Esophagus (tissue), 2 donors: ENCODE data around the gene HDAC4. TPM values are rescaled to one million over a fixed set of nuclear protein-coding genes. Genes with fewer than 3 reads are reported as not detected.

ENCODE experiments used
- H3K27ac ChIP-seq, 2 donors: one replicate each; pipeline ENCODE4 v1.5.1; 2013; ENCODE audit warnings: low read depth in 2 of 2, mild to moderate bottlenecking in 2 of 2, inconsistent platforms in 1 of 2, low read length in 1 of 2, moderate library complexity in 1 of 2
- H3K27me3 ChIP-seq, 2 donors: one replicate each; pipeline ENCODE4 v1.6.1; 2013; ENCODE audit warnings: low read length in 2 of 2, control low read depth in 1 of 2, mild to moderate bottlenecking in 1 of 2; ENCODE audit not compliant: insufficient read depth in 2 of 2, control insufficient read depth in 1 of 2
- H3K36me3 ChIP-seq, 2 donors: one replicate each; pipeline ENCODE4 v1.6.1; 2013; ENCODE audit warnings: low read length in 1 of 2; ENCODE audit not compliant: control insufficient read depth in 2 of 2, insufficient read depth in 2 of 2
- H3K4me1 ChIP-seq, 2 donors: one replicate each; pipeline ENCODE4 v1.6.1; 2013; ENCODE audit warnings: low read length in 1 of 2; ENCODE audit not compliant: control insufficient read depth in 2 of 2, insufficient read depth in 2 of 2
- H3K4me3 ChIP-seq, 2 donors: one replicate each; pipeline ENCODE4 v1.5.1; 2013; ENCODE audit warnings: low read length in 2 of 2, mild to moderate bottlenecking in 2 of 2, low read depth in 1 of 2, moderate library complexity in 1 of 2
- H3K9me3 ChIP-seq, 2 donors: one replicate each; pipeline ENCODE4 v1.6.1; 2013; ENCODE audit warnings: mild to moderate bottlenecking in 2 of 2, low read depth in 1 of 2, low read length in 1 of 2, moderate library complexity in 1 of 2; ENCODE audit not compliant: control insufficient read depth in 2 of 2, insufficient read depth in 1 of 2
- WGBS, 2 donors: extraction: QIAGEN DNeasy Blood & Tissue Kit; methylation state at CpG; one replicate each; pipeline ENCODE4 v1.1.7; 2013; 5-methylcytosine and 5-hydroxymethylcytosine counted together
- polyA plus RNA-seq, 2 donors: library from polyadenylated mRNA; stranded (reverse); fragments of 200-250 nt; gene quantifications; one replicate each; pipeline ENCODE4 v1.2.3, GENCODE V29; 2013
- donor health status: healthy with polysubstance abuse.
- donor health status: Bipolar disorder and iron deficiency.

HDAC4 gene
- polyA plus RNA-seq, 2 donors = 5.9 to 10.2 TPM

DNA sequence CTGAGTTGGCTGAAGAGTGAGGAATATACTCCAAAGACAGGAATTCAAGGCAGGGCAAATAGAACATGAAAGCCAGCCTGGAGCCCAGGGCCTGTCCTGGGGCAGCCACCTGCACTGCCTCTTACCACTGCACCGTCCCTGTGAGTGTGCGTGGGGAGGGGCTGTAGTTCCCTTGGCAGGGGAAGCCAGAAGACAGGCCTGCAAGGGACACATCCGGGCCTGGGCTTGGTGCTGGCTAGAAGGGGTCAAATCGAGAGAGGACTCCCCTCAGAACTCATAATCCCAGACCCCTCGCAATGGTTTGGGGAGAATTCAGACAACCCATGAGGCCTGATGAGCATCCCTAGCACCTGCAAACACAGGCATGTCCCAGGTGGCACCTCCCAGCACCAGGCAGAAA, 87.0 kb downstream of the HDAC4 start:
- Histone ChIP-seq H3K27me3 (no peaks in the 10 kb centered on the region), H3K9me3 (no peaks in the 10 kb centered on the region), H3K36me3 (peaks cover 0 to 6% of the 10 kb centered on the region in 2 donors), H3K27ac (no peak overlapping the region), H3K4me1 (peaks cover 3 to 5% of the 10 kb centered on the region in 2 donors), H3K4me3 (no peak overlapping the region)
- WGBS, 2 donors = 92 to 94% methylated on average over 5 of the region's 5 CpGs

DNA sequence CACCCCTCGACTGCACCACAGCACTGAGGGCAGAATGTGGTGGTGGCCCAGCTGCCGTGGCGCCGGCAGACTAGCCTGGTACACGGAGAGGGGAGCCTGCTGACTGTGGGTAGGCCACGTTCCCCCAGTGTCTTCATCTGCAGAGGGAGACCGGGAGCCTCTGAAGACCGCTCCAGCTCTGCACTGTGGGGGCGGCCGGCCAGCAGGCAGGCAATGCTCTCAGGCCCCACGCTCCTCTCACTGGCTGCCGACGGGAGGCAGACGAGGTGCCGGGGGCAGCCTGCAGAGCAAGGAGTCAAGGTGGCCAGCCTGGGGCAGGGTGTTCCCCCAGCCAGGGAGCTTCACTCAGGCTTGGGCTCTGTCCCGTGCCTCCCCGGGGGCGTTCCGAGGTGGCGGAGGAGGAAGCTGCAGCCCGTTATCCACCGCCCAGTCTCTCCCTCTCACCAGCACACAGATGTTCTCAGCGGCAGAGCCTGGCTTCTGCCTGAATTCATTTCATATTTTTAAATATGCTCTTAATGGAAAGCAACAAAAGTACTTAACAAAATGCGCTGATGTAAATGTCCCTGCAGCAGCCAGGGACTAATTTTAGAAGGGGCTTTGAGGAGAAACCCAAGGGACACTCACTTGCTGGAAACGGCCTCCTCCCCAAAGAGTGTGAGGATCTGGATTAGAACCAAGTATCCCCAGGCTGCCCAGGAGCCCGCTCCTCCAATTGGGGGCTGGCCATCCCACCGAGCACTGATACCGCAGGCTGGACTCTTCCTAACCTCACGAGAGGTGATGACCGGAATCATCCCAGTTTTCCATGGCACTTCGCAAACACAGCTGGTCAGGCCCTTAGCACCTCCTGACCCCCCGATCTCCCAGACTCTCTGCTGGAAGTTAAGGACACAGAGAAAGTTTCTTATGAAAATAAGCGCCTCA, 87.8 kb downstream of the HDAC4 start:
- H3K4me1 ChIP-seq = peaks cover 3 to 5% of the 10 kb centered on the region in 2 donors
- H3K9me3 ChIP-seq = no peaks in the 10 kb centered on the region
- no peaks in the 10 kb centered on the region for H3K27me3 ChIP-seq
- H3K4me3 ChIP-seq = no peak overlapping the region
- WGBS, 2 donors = 75 to 79% methylated on average over 33 of the region's 33 CpGs
- peaks cover 0 to 6% of the 10 kb centered on the region in 2 donors for H3K36me3 ChIP-seq
- H3K27ac ChIP-seq = peak overlapping the region in 1 of 2 donors; percentile 33

DNA sequence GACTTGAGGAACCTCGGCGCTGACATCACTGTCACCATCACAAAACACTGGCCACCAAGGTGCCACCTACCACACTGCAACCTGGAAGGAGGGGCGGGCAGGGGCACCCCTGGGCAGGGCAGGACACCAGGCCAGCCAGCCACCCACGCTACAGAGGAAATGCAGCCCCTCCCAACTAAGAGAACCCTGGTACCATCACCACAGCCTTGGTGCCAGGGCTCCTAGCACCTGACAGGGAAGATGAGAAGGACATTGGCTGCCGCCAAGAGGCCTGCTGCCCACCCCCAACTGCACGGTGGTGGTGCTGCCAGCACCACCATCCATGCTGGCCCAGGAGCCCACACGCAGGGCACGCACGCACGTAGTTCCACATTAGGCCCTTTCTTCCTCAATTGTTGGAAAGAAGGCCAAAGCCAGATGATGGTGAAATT, 88.7 kb downstream of the HDAC4 start:
- peak overlapping the region in 1 of 2 donors; percentile 51 for H3K27ac ChIP-seq
- no peaks in the 10 kb centered on the region for H3K9me3 ChIP-seq
- H3K4me1 ChIP-seq = peaks cover 3 to 5% of the 10 kb centered on the region in 2 donors
- H3K27me3 ChIP-seq = no peaks in the 10 kb centered on the region
- no peak overlapping the region for H3K4me3 ChIP-seq
- WGBS, 2 donors = 94 to 97% methylated on average over 10 of the region's 10 CpGs
- H3K36me3 ChIP-seq = peaks cover 0 to 6% of the 10 kb centered on the region in 2 donors

DNA sequence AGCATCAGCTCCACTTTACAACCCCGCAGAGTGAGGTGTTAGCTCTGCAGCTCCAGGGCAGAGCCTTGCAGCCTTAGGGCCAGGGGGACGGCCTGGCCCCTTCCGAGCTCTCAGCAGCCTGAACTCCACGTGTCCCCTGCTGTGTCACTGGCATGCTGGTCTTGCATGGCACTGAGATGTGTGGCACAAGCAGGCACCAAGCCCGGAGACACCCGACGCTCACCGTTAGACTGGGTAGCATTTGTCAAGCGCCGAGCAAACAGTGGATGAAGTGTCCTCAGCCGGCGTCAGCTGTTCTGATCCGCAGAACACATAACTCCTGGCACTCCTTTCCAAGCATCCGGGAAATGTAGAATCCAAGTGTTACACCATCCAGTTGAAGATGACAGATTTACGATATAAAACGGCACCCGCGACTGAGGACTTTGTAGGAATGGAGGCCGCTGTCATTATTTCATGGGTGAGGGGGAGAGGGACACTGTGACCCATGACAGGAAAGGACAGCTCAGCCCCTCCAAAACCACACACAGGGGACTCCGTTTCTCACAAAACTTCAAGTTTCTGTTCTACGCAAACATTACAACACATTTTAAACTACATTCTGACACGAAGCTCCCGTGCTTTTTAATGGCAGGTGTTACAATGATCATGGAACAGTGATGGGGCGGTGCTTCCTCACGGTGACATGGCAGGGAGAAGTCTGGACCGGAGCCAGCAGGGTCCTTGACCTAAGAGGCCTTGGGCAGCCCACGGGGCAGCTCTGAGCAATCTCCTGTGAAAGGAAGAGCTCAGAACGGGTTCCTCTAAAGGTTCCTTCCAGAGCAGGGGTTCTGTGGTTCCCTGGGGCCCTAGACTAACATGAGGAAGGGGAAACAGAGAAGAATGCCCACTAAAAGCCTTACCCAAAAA, 89.4 kb downstream of the HDAC4 start:
- no peak overlapping the region for H3K4me3 ChIP-seq
- H3K4me1 ChIP-seq = peaks cover 3 to 4% of the 10 kb centered on the region in 2 donors
- WGBS, 2 donors = 78 to 80% methylated on average over 28 of the region's 28 CpGs
- H3K27ac ChIP-seq = peak overlapping the region; percentile 1 to 72
- H3K9me3 ChIP-seq = no peaks in the 10 kb centered on the region
- no peaks in the 10 kb centered on the region for H3K27me3 ChIP-seq
- H3K36me3 ChIP-seq = peaks cover 0 to 6% of the 10 kb centered on the region in 2 donors

DNA sequence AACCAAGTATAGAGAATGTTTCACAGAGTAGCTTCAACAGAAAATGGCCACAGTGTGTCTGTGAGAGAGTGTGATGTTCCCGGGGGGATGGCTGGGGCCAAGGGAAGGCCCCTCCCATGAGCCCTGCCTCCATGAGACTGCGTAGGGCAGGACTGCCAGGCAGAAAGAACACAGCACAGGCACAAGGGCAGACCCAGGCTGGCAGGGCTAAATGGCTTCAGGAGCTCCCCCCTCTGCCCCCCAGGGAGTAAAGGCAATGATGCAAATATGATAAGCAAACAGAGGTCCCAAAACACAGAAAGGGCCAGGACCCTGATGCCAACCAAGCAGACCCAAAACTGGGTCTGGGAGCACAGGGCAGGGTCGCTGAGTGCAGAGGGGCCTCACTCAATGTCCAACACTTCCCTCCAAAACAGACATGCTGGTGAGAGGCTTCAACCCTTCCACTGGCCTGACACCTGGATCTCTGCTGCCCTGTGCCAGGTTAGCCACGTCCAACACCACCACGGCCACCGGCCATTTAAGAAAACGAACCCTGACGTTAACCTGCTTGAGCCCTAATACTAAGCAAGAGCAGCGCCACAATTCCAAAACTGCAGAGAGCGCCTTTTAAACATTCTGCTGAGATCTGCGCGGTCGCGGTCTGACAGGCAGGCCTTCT, 90.3 kb downstream of the HDAC4 start:
- Histone ChIP-seq H3K4me1 (peaks cover 3 to 7% of the 10 kb centered on the region in 2 donors), H3K9me3 (no peaks in the 10 kb centered on the region), H3K36me3 (peaks cover 0 to 6% of the 10 kb centered on the region in 2 donors), H3K4me3 (no peak overlapping the region), H3K27ac (peak overlapping the region; percentile 71 to 83), H3K27me3 (no peaks in the 10 kb centered on the region)
- 90 to 91% methylated on average over 14 of the region's 14 CpGs for WGBS, 2 donors

DNA sequence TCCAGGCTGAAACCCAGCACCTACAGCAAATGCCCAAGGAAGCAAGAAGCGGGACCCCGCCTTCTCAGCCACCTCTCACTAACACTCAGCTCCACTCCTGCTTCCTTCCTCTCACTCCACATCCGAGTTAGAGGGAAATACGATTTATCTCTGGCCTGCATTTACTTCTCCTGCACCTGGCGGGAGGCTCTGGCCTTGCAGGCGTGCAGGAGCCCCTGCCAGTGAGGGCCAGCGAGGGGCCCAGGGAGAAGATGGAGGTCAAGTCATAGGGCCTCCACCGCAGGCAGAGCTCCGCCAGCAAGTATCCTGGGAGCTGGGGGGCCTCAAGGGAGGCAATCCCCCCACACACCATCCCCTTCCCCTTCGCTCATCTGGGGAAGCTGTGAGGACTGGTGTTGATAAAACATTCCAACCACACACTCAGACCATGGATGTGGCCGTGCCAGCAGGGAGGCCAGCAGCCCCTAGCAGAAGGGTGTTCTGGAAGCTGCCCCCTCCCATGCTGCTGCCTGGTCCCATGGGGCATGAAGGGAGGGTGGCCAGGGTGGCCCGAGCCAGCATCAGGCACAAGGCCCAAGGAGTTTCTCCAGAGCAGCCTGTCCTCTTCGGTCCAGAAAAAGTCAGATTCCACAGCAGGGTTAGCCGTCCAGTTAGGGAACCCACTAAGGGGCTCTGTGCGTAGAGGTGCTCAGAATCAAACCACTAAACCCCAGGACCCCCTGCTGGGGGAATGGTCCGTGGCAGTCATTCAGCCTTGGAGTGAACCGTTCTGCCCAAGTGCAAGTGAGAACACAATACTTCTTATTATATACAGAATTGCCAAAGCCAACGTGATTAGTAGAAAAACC, 91.2 kb downstream of the HDAC4 start:
- no peaks in the 10 kb centered on the region for H3K27me3 ChIP-seq
- peaks cover 0 to 6% of the 10 kb centered on the region in 2 donors for H3K36me3 ChIP-seq
- no peaks in the 10 kb centered on the region for H3K9me3 ChIP-seq
- H3K4me3 ChIP-seq = peak overlapping the region; percentile 10 to 20
- H3K4me1 ChIP-seq = peaks cover 5 to 10% of the 10 kb centered on the region in 2 donors
- 73 to 77% methylated on average over 18 of the region's 18 CpGs for WGBS, 2 donors
- H3K27ac ChIP-seq = peak overlapping the region; percentile 71 to 83

DNA sequence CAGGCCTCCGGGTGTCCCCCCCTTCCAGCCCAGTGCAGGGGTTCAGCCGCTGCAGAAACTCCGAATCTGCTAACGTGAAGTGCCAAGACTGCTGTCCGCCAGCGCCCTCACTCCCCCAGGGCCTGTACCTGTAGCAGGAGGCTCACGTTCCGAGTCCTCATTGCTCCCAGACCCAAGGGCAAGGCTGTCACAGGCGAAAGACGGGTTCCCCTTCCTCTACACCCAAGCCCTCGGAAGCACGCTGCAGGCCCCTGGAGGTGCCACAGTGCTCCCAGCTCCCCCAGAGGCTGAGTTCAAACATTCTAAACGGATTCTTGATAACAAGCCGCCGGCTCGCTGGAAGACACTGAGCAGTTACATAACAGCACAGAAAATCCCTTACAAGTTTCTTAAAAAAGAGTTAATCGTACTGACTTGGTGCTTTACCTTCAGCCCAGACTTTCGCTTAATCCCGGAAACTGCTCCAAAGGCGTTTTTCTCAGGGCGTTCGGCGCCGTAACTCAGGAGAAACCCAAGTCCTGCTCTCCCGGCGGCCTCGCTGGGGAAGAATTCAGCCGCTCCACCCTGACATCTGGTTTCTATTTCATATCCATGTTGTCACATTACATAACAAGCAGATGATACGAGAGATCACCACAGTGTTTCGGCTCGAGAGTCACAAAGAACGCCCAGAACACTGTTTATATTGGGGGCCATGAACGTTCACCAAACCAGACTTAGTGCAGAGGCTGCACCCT, 92.0 kb downstream of the HDAC4 start:
- H3K9me3 ChIP-seq = no peaks in the 10 kb centered on the region
- H3K27me3 ChIP-seq = no peaks in the 10 kb centered on the region
- H3K4me3 ChIP-seq = peak overlapping the region; percentile 10 to 20
- H3K4me1 ChIP-seq = peaks cover 5 to 10% of the 10 kb centered on the region in 2 donors
- WGBS, 2 donors = 53 to 64% methylated on average over 33 of the region's 33 CpGs
- H3K36me3 ChIP-seq = peaks cover 0 to 6% of the 10 kb centered on the region in 2 donors
- H3K27ac ChIP-seq = peak overlapping the region; percentile 71 to 83

DNA sequence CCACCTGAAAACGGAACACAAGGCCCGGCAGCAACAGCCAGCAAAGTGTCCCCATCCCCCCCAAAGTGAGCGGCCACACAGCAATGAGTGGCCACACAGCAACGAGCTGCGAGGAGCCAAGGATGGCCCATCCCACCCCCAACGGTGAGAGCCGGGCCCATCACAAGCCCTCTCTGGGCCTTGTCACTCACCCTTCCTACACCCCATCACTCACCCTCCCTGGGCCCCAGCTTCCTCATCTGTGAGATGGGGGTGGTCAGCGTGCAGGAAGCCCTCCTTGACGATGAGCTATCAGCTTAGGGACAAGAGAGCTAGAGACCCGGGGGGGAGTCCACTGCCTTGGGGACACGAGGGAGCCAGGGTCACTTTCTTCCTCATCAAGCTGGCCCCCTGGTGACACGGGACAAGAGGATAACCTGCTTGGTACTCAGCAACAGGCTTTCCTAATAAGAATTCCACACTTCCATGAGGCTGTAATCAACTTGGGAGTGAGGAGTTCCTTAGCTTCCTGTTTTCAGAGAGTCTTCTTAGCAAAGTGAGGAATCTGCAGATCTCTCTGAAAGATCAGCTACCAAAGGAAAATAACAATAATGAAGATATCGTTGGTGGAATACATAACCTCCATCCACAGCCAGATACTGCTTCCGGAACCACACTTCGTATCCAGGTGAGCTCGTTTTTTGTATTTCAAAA, 92.8 kb downstream of the HDAC4 start:
- Histone ChIP-seq H3K27me3 (no peaks in the 10 kb centered on the region), H3K4me3 (peak overlapping the region in 1 of 2 donors; percentile 20), H3K36me3 (peaks cover 0 to 7% of the 10 kb centered on the region in 2 donors), H3K27ac (peak overlapping the region; percentile 71 to 83), H3K9me3 (no peaks in the 10 kb centered on the region), H3K4me1 (peaks cover 7 to 12% of the 10 kb centered on the region in 2 donors)
- WGBS, 2 donors = 77 to 78% methylated on average over 16 of the region's 16 CpGs
